Measurements from ENCODE around the gene ASIC5. TPM values are rescaled to one million over a fixed set of nuclear protein-coding genes. Genes with fewer than 3 reads are reported as not detected.

Gene ASIC5
- total and polyA plus RNA-seq, 11 donors, result not detected

DNA sequence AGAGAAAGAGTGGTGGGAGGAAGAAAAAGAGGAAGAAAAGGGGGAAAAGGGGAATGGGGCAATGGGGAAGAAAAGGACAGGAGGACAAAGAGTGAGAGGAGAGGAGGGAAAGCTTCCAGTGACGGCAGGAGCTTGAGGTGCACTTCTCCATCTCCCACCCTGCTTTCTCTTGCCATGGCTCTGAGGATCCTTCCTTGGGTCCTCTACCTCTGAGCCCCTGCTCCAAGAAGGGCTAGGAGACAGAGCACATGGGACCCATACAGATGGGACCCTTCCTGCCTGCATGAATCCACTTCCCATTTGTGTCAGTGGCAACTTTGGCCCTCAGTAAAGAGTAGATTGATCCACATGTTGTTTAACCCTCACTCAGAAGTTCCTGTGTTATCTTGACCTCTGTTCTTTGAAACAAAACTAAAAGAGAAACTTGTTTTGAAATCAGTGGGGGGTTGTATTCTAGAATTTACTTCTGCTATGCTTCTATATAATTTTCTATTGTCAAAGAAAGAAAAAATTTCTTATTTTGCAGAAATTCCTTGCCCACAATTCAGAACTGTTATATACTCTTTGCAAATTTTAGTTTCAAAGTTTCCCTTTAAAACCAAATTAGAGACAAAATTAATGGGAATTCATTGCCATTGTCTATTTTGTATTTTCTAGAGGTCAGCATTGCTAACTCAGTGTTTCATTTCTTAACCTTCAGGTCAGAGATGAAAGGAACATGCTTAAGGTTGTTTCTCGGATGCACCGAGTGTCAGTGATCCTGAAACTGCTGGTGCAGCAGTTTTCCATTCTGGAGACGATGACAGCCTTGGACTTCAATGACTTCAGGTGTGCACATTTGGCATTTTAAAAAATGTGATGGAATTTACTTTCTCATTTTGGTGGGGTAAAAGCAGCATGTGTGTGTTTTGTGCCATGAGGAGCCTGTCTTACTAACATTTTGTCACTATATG lies 42.4 kb upstream of the ASIC5 start:
- H3K27ac ChIP-seq, result no peak overlapping the region
- H3K36me3 ChIP-seq, result no peaks in the 10 kb centered on the region
- H3K4me3 ChIP-seq, result no peak overlapping the region
- DNase-seq (no peak), ATAC-seq (no peak)
- no peaks in the 10 kb centered on the region for H3K27me3 ChIP-seq
- 86 to 91% (median 90%) methylated on average over 4 of the region's 4 CpGs for WGBS, 4 donors
- peaks cover 0 to 13% (median 0%) of the 10 kb centered on the region in 12 donors for H3K4me1 ChIP-seq
- H3K9me3 ChIP-seq, result no peaks in the 10 kb centered on the region
- TF ChIP-seq, protein P1, sequence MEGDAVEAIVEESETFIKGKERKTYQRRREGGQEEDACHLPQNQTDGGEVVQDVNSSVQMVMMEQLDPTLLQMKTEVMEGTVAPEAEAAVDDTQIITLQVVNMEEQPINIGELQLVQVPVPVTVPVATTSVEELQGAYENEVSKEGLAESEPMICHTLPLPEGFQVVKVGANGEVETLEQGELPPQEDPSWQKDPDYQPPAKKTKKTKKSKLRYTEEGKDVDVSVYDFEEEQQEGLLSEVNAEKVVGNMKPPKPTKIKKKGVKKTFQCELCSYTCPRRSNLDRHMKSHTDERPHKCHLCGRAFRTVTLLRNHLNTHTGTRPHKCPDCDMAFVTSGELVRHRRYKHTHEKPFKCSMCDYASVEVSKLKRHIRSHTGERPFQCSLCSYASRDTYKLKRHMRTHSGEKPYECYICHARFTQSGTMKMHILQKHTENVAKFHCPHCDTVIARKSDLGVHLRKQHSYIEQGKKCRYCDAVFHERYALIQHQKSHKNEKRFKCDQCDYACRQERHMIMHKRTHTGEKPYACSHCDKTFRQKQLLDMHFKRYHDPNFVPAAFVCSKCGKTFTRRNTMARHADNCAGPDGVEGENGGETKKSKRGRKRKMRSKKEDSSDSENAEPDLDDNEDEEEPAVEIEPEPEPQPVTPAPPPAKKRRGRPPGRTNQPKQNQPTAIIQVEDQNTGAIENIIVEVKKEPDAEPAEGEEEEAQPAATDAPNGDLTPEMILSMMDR (IDR thresholded peaks at IDR 0.05), result no peak
- TF ChIP-seq POLR2A (IDR thresholded peaks at IDR 0.05), result no peak
- intact Hi-C loops (cut with DNase I), result no loop called here

DNA sequence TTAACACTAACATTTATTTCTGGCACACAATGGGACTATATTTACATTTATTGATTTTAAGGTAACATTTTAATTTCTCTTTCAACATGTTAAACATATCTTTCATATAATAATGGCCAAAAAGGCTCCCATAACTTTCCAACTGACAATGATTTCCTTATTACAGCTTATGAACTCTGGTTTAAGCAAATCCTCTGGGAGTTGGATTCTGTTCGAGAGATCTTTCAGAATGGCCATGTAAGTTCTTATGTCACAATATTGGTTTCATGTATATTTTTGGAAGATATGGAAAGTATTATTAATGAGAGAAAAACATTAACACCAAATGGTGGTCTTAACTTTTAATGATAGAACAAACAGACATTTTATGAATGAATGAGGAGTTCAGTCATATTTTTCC lies 41.5 kb upstream of the ASIC5 start:
- Histone ChIP-seq H3K36me3 (no peaks in the 10 kb centered on the region), H3K4me3 (no peak overlapping the region), H3K27me3 (no peaks in the 10 kb centered on the region), H3K27ac (peak overlapping the region in 1 of 12 donors; percentile 61), H3K9me3 (no peaks in the 10 kb centered on the region), H3K4me1 (peaks cover 0 to 13% (median 0%) of the 10 kb centered on the region in 12 donors)
- no peak for TF ChIP-seq POLR2A (IDR thresholded peaks at IDR 0.05)
- TF ChIP-seq, protein P1 (IDR thresholded peaks at IDR 0.05), result no peak
- intact Hi-C loops (cut with DNase I), result no loop called here
- no peak for DNase-seq
- ATAC-seq, result no peak
- 64 to 77% (median 75%) methylated on average over 1 of the region's 1 CpG for WGBS, 4 donors

DNA sequence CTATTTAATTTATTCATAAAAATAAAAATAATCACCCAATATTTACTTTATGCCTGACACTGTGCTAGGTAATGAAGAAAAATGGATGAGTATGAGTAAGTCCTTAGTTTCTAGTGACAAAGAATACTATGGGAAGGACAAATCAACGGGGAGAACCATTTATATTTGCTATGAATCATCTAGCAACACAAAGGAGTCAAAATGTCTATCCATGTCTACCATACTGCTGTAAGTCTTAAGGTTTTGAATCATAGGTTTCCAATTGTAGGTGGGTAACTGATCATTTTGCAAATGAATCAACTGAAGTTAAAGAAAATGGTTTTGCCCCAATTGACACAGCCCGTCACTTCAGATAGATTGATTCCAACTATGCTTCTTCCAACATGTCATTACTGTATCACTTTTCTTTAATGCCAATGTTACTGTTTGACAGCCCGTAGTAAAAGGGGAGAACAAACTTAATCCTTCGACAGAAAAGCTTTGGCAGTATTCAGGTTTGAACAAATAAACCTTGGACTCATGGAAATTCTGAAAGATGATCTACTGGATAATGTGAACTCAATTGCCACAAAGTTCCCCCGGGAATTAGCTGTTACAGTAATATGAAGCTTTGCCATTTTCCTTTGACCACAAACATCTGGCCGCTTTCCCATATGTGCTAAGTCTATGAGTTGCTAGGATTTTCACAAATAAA lies 40.6 kb upstream of the ASIC5 start:
- DNase-seq, result peak in 3 of 5 donors; percentile 25 to 39 (median 32)
- WGBS, 4 donors, result 73 to 79% (median 76%) methylated on average over 6 of the region's 6 CpGs

More for the DNA sequence above, 40.6 kb upstream of the ASIC5 start:
- ATAC-seq, result no peak
- TF ChIP-seq, protein P1 (IDR thresholded peaks at IDR 0.05), result no peak
- no peak for TF ChIP-seq POLR2A (IDR thresholded peaks at IDR 0.05)
- Histone ChIP-seq H3K27me3 (no peaks in the 10 kb centered on the region), H3K4me3 (no peak overlapping the region), H3K4me1 (peaks cover 0 to 13% (median 0%) of the 10 kb centered on the region in 12 donors), H3K27ac (peak overlapping the region in 1 of 12 donors; percentile 61), H3K36me3 (no peaks in the 10 kb centered on the region), H3K9me3 (no peaks in the 10 kb centered on the region)
- intact Hi-C loops (cut with DNase I), result no loop called here

All from heart left ventricle (tissue), 16 donors.